ENCODE data around the gene PPM1A.

Gene PPM1A

GRCh38 chr14:60226298-60226697 is 22.7 kb upstream of the PPM1A start:
- TF ChIP-seq, protein P1, sequence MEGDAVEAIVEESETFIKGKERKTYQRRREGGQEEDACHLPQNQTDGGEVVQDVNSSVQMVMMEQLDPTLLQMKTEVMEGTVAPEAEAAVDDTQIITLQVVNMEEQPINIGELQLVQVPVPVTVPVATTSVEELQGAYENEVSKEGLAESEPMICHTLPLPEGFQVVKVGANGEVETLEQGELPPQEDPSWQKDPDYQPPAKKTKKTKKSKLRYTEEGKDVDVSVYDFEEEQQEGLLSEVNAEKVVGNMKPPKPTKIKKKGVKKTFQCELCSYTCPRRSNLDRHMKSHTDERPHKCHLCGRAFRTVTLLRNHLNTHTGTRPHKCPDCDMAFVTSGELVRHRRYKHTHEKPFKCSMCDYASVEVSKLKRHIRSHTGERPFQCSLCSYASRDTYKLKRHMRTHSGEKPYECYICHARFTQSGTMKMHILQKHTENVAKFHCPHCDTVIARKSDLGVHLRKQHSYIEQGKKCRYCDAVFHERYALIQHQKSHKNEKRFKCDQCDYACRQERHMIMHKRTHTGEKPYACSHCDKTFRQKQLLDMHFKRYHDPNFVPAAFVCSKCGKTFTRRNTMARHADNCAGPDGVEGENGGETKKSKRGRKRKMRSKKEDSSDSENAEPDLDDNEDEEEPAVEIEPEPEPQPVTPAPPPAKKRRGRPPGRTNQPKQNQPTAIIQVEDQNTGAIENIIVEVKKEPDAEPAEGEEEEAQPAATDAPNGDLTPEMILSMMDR (IDR thresholded peaks at IDR 0.05; ENCODE audit: insufficient read depth, low read depth, low read length, missing control alignments), result no peak
- H3K4me3 ChIP-seq (ENCODE audit: low read length), result no peak overlapping the region
- DNase-seq (ENCODE audit: low read depth), result peak; percentile 30

- DNase-seq (ENCODE audit: low read depth), result no peak
Measured at GRCh38 chr14:60227291-60227690, 21.7 kb upstream of the PPM1A start.

GRCh38 chr14:60229614-60230013 is 19.4 kb upstream of the PPM1A start:
- no peak overlapping the region for H3K4me3 ChIP-seq (ENCODE audit: low read length)
- TF ChIP-seq, protein P1 (IDR thresholded peaks at IDR 0.05; ENCODE audit: insufficient read depth, low read depth, low read length, missing control alignments), result no peak
- DNase-seq (ENCODE audit: low read depth), result no peak

More at GRCh38 chr14:60227291-60227690, 21.7 kb upstream of the PPM1A start:
- TF ChIP-seq, protein P1 (IDR thresholded peaks at IDR 0.05; ENCODE audit: insufficient read depth, low read depth, low read length, missing control alignments), result no peak
- no peak overlapping the region for H3K4me3 ChIP-seq (ENCODE audit: low read length)

- no peak for DNase-seq (ENCODE audit: low read depth)
- TF ChIP-seq, protein P1 (IDR thresholded peaks at IDR 0.05; ENCODE audit: insufficient read depth, low read depth, low read length, missing control alignments), result no peak
- H3K4me3 ChIP-seq (ENCODE audit: low read length), result no peak overlapping the region
Measured at GRCh38 chr14:60232185-60232584, 16.8 kb upstream of the PPM1A start.

DNA sequence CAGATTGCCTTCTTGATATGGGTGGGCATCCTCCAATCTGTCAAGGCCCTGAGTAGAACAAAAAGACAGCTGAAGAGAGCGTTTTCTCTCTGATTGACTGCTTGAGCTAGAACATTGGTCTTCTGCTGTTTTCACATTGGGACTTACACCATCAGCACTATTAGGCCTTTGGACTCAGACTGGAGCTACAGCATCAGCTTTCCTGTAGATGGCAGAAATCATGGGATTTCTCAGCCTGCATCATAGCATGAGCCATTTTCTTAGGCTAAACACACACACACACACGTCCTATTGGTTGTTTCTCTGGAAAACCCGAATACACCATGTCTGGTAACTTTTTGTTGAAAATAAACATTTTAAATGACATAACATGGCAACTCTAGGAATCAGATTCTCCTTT is 15.8 kb upstream of the PPM1A start:
- no peak for DNase-seq (ENCODE audit: low read depth)
- H3K4me3 ChIP-seq (ENCODE audit: low read length), result no peak overlapping the region
- TF ChIP-seq, protein P1 (IDR thresholded peaks at IDR 0.05; ENCODE audit: insufficient read depth, low read depth, low read length, missing control alignments), result no peak

GRCh38 chr14:60233891-60234290 is 15.1 kb upstream of the PPM1A start:
- H3K4me3 ChIP-seq (ENCODE audit: low read length), result no peak overlapping the region
- DNase-seq (ENCODE audit: low read depth), result no peak
- TF ChIP-seq, protein P1 (IDR thresholded peaks at IDR 0.05; ENCODE audit: insufficient read depth, low read depth, low read length, missing control alignments), result no peak

DNA sequence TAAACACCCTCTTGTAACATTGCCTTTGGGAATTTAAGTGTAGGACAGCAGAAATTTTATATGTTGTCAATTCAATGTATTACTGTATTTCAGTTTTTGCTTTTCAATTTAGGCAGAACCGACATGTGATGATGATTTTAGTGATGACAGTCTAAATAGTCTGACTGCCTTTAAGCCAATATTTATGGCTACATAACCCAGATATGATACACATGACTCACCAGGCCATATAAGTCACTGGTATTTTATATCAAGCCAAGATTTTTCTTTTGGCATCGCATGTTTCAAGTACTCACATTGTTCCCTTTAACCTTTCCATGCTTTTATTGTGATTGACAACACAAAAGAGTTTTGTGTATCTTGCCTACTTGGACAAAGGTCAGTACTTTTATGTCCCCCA is 13.6 kb upstream of the PPM1A start:
- H3K4me3 ChIP-seq (ENCODE audit: low read length), result no peak overlapping the region
- DNase-seq (ENCODE audit: low read depth), result no peak
- TF ChIP-seq, protein P1 (IDR thresholded peaks at IDR 0.05; ENCODE audit: insufficient read depth, low read depth, low read length, missing control alignments), result no peak
